Mucosa of descending colon (tissue), 3 donors: ENCODE data around the gene CYBB. TPM values are rescaled to one million over a fixed set of nuclear protein-coding genes. Genes with fewer than 3 reads are reported as not detected.
A peak's percentile ranks its signal among the peaks of the same experiment; 100 is the strongest.

ENCODE experiments used
- ATAC-seq: fragments of 200-7000 bp; cut with Tn5 transposase; one replicate; pipeline ENCODE4 v1.9.1; 2020; ENCODE audit warnings: mild to moderate bottlenecking, moderate library complexity
- DNase-seq, 3 donors: peaks; one replicate each; pipeline ENCODE4 v3.0.0-alpha.2; 2020
- H3K36me3 ChIP-seq: fragments of 200-600 bp; one replicate; pipeline ENCODE4 v1.8.0; 2021; ENCODE audit warnings: low read depth, mild to moderate bottlenecking
- H3K4me1 ChIP-seq: fragments of 200-600 bp; one replicate; pipeline ENCODE4 v1.8.0; 2021; ENCODE audit warnings: low read depth, mild to moderate bottlenecking
- H3K4me3 ChIP-seq: fragments of 200-600 bp; one replicate; pipeline ENCODE4 v1.8.0; 2021; ENCODE audit warnings: mild to moderate bottlenecking
- H3K9me3 ChIP-seq: fragments of 200-600 bp; one replicate; pipeline ENCODE4 v1.8.0; 2021; ENCODE audit warnings: mild to moderate bottlenecking
- intact Hi-C, 2 donors: fragments of 100-400 bp; cut with DNase I in 1 of 2; cut with micrococcal nuclease in 1 of 2; formaldehyde crosslinking; loops; one replicate each; pipeline versions ENCODE4 v1.11.0 to v1.11.1; 2022; cut with DNase I, micrococcal nuclease
- total RNA-seq, 3 donors: library from RNA; stranded (reverse); fragmentation: NEBNext Ultra II Directional in 2 of 3; extraction: Animal tissue kit (Norgen Biotek cat#: 25700) in 2 of 3; gene quantifications; one replicate each; pipeline versions ENCODE4 v1.2.1 to v1.2.4, GENCODE V29; 2021 to 2023
- TF ChIP-seq, protein P1 (sequence below): fragments of 200-600 bp; IDR thresholded peaks from one replicate; pipeline ENCODE4 v1.8.0; 2022; ENCODE audit warnings: antibody characterized with exemption, mild to moderate bottlenecking
- donor health status: DM: no; HTN: no; CAD: no; lungs with moderate emphysema.
- donor health status: DM: no; HTN: no; CAD: no.
- donor health status: DM: no; HTN: yes; CAD: no.

Gene CYBB
- total RNA-seq, 3 donors from 2014 or later = 9.7 to 35.4 (median 30.0) TPM

DNA sequence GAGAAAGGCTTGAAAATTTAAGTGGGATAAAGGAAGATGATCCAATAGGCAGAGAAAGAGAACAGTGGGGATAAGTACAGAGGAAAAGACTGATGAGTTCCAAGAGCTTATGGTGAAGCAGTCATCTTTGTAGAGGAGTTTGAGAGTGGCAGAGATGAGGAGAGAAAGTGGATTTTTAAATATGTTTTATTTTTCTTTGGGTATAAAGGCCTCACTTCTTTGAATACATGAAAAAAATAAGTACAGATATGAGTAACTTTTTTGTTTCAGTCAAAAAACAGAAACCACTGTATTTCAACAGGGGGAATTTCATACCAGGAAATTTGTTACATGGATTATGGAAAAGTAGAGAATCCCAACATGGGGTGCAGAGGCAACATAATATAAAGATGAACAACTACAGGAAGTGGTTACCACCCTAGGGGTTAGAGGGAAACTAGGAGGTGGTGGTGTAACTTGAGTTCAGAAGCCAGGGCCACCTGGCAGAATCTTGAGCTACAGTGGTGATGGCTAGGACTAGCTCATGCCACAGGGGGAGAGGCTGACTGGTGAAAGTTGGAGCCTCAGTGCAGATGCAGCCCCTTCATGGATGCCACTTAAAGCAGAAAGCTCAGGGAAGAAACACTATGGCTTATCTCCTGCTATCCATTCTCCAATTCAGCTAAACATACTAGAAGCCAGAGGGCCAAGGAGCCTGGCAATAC is 3.4 kb upstream of the CYBB start:
- Histone ChIP-seq H3K4me1 (no peaks in the 10 kb centered on the region), H3K36me3 (no peaks in the 10 kb centered on the region), H3K4me3 (no peak overlapping the region), H3K9me3 (no peaks in the 10 kb centered on the region)
- TF ChIP-seq, protein P1, sequence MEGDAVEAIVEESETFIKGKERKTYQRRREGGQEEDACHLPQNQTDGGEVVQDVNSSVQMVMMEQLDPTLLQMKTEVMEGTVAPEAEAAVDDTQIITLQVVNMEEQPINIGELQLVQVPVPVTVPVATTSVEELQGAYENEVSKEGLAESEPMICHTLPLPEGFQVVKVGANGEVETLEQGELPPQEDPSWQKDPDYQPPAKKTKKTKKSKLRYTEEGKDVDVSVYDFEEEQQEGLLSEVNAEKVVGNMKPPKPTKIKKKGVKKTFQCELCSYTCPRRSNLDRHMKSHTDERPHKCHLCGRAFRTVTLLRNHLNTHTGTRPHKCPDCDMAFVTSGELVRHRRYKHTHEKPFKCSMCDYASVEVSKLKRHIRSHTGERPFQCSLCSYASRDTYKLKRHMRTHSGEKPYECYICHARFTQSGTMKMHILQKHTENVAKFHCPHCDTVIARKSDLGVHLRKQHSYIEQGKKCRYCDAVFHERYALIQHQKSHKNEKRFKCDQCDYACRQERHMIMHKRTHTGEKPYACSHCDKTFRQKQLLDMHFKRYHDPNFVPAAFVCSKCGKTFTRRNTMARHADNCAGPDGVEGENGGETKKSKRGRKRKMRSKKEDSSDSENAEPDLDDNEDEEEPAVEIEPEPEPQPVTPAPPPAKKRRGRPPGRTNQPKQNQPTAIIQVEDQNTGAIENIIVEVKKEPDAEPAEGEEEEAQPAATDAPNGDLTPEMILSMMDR = no peak
- intact Hi-C loops = no loop called here
- no peak for DNase-seq
- peak; percentile 35 for ATAC-seq

DNA sequence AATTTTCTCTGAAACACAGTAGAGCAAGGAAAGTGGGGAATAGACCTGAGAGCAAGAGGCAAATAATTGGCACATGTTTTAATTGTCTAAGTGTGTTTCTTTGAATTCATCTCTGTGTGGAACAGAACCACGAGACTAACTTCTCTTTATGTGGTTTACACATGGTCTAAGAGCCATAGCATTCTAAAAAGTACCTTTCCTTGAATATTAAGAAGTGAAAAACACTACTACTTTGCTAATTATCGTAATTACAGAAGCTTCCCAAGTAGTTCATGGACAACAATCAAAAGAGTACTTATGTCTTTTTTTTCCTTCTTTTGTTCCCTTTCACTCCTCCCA is 2.9 kb upstream of the CYBB start:
- Histone ChIP-seq H3K4me3 (no peak overlapping the region), H3K4me1 (no peaks in the 10 kb centered on the region), H3K36me3 (no peaks in the 10 kb centered on the region), H3K9me3 (no peaks in the 10 kb centered on the region)
- ATAC-seq (peak; percentile 17), DNase-seq (no peak)
- intact Hi-C loops = no loop called here
- TF ChIP-seq, protein P1 = no peak

DNA sequence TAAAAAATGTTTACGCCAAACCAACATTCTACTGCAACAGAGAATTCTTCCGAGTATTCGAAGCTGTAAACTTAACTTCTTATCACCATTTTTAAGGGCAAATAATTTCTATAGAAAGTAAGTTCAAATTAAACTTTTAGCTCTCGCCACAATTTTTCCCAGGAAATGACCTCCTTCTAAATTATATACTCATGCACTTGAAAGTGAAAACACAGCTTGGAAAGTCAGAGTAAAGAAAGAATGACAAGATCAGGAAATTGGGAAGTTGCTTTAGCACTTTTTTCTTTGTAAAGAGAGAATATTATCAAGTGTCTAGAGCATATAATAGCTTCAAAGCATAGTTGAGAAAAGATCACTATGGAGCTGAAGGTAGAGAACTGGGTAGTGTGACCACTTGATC is 1.2 kb downstream of the CYBB start:
- TF ChIP-seq, protein P1 = no peak
- intact Hi-C loops = no loop called here
- Histone ChIP-seq H3K36me3 (no peaks in the 10 kb centered on the region), H3K4me1 (no peaks in the 10 kb centered on the region), H3K4me3 (no peak overlapping the region), H3K9me3 (no peaks in the 10 kb centered on the region)
- DNase-seq = no peak
- no peak for ATAC-seq

DNA sequence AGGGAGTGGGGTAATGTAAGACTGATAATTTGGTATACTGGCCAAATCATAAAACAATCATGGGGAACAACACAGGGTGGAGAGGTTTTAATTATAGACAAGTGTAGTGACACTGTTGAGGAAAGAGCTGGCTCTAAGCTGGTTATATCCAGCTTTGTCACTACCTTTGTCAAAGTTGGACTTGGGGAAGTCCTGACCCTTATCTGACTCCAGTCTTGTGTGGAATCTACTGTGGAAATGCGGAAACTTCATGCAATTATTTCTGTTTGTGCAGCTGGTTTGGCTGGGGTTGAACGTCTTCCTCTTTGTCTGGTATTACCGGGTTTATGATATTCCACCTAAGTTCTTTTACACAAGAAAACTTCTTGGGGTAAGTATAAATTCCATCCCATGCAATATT is 2.0 kb downstream of the CYBB start:
- H3K36me3 ChIP-seq = no peaks in the 10 kb centered on the region
- DNase-seq (peak in 1 of 3 donors; percentile 16), ATAC-seq (peak; percentile 87)
- intact Hi-C loops = no loop called here
- H3K4me3 ChIP-seq = no peak overlapping the region
- no peaks in the 10 kb centered on the region for H3K9me3 ChIP-seq
- no peaks in the 10 kb centered on the region for H3K4me1 ChIP-seq
- TF ChIP-seq, protein P1 = no peak

DNA sequence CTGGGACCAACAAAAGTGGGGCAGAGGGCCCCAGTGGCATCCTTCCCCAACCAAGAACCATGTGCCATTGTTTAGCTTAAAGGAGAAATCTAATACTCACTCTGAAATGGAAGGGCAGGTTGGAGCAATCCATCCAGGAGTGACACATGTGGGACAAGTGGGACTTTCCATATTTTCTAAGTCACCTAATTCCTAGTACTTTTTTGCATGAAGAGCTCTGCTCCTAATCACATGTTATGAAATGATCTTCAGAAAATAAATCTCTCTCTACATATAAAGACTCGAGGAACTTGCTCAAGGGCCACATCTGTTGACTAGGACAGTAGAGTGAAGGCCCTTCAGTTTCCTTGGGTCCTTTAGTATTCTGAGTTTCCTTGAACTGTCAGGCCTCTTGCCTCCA is 2.5 kb downstream of the CYBB start:
- DNase-seq (no peak), ATAC-seq (no peak)
- H3K36me3 ChIP-seq = no peaks in the 10 kb centered on the region
- TF ChIP-seq, protein P1 = no peak
- no peaks in the 10 kb centered on the region for H3K4me1 ChIP-seq
- intact Hi-C loops = no loop called here
- no peaks in the 10 kb centered on the region for H3K9me3 ChIP-seq
- H3K4me3 ChIP-seq = no peak overlapping the region

DNA sequence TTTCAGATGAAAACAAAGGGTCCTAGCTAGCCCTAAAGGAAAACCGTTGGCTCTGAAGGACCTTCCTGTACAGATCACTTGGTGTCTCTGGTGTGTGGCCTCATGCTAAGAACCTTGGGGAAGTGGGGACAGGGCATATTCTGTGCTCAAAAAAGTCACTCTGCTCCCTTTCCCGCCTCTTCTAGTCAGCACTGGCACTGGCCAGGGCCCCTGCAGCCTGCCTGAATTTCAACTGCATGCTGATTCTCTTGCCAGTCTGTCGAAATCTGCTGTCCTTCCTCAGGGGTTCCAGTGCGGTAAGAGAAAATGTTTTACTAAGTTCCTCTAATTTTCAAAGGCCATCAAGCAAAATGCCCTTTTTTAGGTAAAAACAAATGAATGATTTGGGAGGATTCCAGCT is 3.4 kb downstream of the CYBB start:
- Histone ChIP-seq H3K36me3 (no peaks in the 10 kb centered on the region), H3K4me1 (no peaks in the 10 kb centered on the region), H3K4me3 (no peak overlapping the region), H3K9me3 (no peaks in the 10 kb centered on the region)
- TF ChIP-seq, protein P1 = no peak
- DNase-seq (no peak), ATAC-seq (no peak)
- intact Hi-C loops = no loop called here
